Measurements from ENCODE around the gene PPP1R1C. TPM values are rescaled to one million over a fixed set of nuclear protein-coding genes. Genes with fewer than 3 reads are reported as not detected.

PPP1R1C gene
- total RNA-seq, 1 experiment from 2014 or later, result 2.8 TPM

- H3K9me3 Mint-ChIP-seq (ENCODE audit: unreplicated experiment), result no peaks in the 10 kb centered on the region
- POLR2A ChIA-PET, result no interaction called here
- Histone ChIP-seq H3K4me3 (ENCODE audit: low read depth, low read length) (no peak overlapping the region), H3K4me1 (no peaks in the 10 kb centered on the region), H3K36me3 (ENCODE audit: control insufficient read depth, insufficient read depth, low read length) (no peaks in the 10 kb centered on the region), H3K27me3 (replicated peaks; ENCODE audit: control insufficient read depth, insufficient read depth, low read length) (no peaks in the 10 kb centered on the region), H3K9me3 (no peaks in the 10 kb centered on the region)
- TF ChIP-seq CTCF (IDR thresholded peaks at IDR 0.05; ENCODE audit: insufficient read depth in 1 of 2, low read depth in 1 of 2, low read length in 1 of 2, severe bottlenecking in 1 of 2, unreplicated experiment in 1 of 2), result no peak
- DNase-seq, result no peak
- H3K4me1 Mint-ChIP-seq (ENCODE audit: low read depth, unreplicated experiment), result no peaks in the 10 kb centered on the region
- CTCF ChIA-PET, result no interaction called here
- H3K27ac Mint-ChIP-seq (ENCODE audit: unreplicated experiment), result no peak overlapping the region
- H3K4me3 Mint-ChIP-seq (ENCODE audit: unreplicated experiment), result no peak overlapping the region
- peaks cover 2% of the 10 kb centered on the region for H3K27me3 Mint-ChIP-seq (ENCODE audit: insufficient read depth, unreplicated experiment)
- H3K36me3 Mint-ChIP-seq (ENCODE audit: insufficient read depth, unreplicated experiment), result no peaks in the 10 kb centered on the region
- BruUV-seq (replicated peaks), result no TSS peak
- intact Hi-C loops (cut with micrococcal nuclease; ENCODE audit: unreplicated experiment), result loop anchor here (10.0 kb wide), 1 partner anchor 559 kb away; no protein-coding TSS in a partner anchor
Measured at GRCh38 chr2:182133195-182133891, 147.7 kb downstream of the PPP1R1C start.

GRCh38 chr2:182134201-182134600, 148.5 kb downstream of the PPP1R1C start:
- Mint-ChIP-seq H3K36me3 (ENCODE audit: insufficient read depth, unreplicated experiment) (no peaks in the 10 kb centered on the region), H3K4me1 (ENCODE audit: low read depth, unreplicated experiment) (no peaks in the 10 kb centered on the region), H3K27ac (ENCODE audit: unreplicated experiment) (no peak overlapping the region), H3K9me3 (ENCODE audit: unreplicated experiment) (no peaks in the 10 kb centered on the region), H3K27me3 (ENCODE audit: insufficient read depth, unreplicated experiment) (peaks cover 2% of the 10 kb centered on the region), H3K4me3 (ENCODE audit: unreplicated experiment) (no peak overlapping the region)
- Histone ChIP-seq H3K27me3 (replicated peaks; ENCODE audit: control insufficient read depth, insufficient read depth, low read length) (no peaks in the 10 kb centered on the region), H3K4me3 (ENCODE audit: low read depth, low read length) (no peak overlapping the region), H3K4me1 (no peaks in the 10 kb centered on the region), H3K9me3 (no peaks in the 10 kb centered on the region), H3K36me3 (ENCODE audit: control insufficient read depth, insufficient read depth, low read length) (no peaks in the 10 kb centered on the region)
- POLR2A ChIA-PET, result no interaction called here
- CTCF ChIA-PET, result no interaction called here
- intact Hi-C loops (cut with micrococcal nuclease; ENCODE audit: unreplicated experiment), result loop anchor here (10.0 kb wide), 1 partner anchor 559 kb away; no protein-coding TSS in a partner anchor
- TF ChIP-seq CTCF (IDR thresholded peaks at IDR 0.05; ENCODE audit: insufficient read depth in 1 of 2, low read depth in 1 of 2, low read length in 1 of 2, severe bottlenecking in 1 of 2, unreplicated experiment in 1 of 2), result no peak
- DNase-seq, result no peak
- BruUV-seq (replicated peaks), result no TSS peak

- no peak overlapping the region for H3K27ac Mint-ChIP-seq (ENCODE audit: unreplicated experiment)
- intact Hi-C loops (cut with micrococcal nuclease; ENCODE audit: unreplicated experiment), result no loop called here
- Histone ChIP-seq H3K36me3 (ENCODE audit: control insufficient read depth, insufficient read depth, low read length) (no peaks in the 10 kb centered on the region), H3K27me3 (replicated peaks; ENCODE audit: control insufficient read depth, insufficient read depth, low read length) (no peaks in the 10 kb centered on the region), H3K9me3 (no peaks in the 10 kb centered on the region), H3K4me1 (peaks cover 15% of the 10 kb centered on the region), H3K4me3 (ENCODE audit: low read depth, low read length) (no peak overlapping the region)
- no peaks in the 10 kb centered on the region for H3K27me3 Mint-ChIP-seq (ENCODE audit: insufficient read depth, unreplicated experiment)
- DNase-seq, result no peak
- H3K4me3 Mint-ChIP-seq (ENCODE audit: unreplicated experiment), result no peak overlapping the region
- no peaks in the 10 kb centered on the region for H3K9me3 Mint-ChIP-seq (ENCODE audit: unreplicated experiment)
- no TSS peak for BruUV-seq (replicated peaks)
- POLR2A ChIA-PET, result no interaction called here
- CTCF ChIA-PET, result no interaction called here
- H3K4me1 Mint-ChIP-seq (ENCODE audit: low read depth, unreplicated experiment), result peaks cover 6% of the 10 kb centered on the region
- no peak for TF ChIP-seq CTCF (IDR thresholded peaks at IDR 0.05; ENCODE audit: insufficient read depth in 1 of 2, low read depth in 1 of 2, low read length in 1 of 2, severe bottlenecking in 1 of 2, unreplicated experiment in 1 of 2)
- H3K36me3 Mint-ChIP-seq (ENCODE audit: insufficient read depth, unreplicated experiment), result no peaks in the 10 kb centered on the region
Measured at GRCh38 chr2:182142062-182142461, 156.4 kb downstream of the PPP1R1C start.

Data from Caco-2 (cell line).